Measurements from ENCODE around the gene KLHL29. TPM values are rescaled to one million over a fixed set of nuclear protein-coding genes. Genes with fewer than 3 reads are reported as not detected.

The KLHL29 gene
- total RNA-seq, 2 experiments from 2014 or later: 0.23 to 0.66 TPM

GRCh38 chr2:23578964-23579671, 194.1 kb downstream of the KLHL29 start:
- CTCF ChIA-PET (ENCODE audit: unreplicated experiment): no interaction called here
- POLR2A ChIA-PET: no interaction called here
- Histone ChIP-seq H3K4me2 (ENCODE audit: low read length) (no peak overlapping the region), H3K9me2 (ENCODE audit: insufficient read depth, low read length) (no peaks in the 10 kb centered on the region), H4K20me1 (ENCODE audit: insufficient read depth, low read length) (no peaks in the 10 kb centered on the region), H3K9me3 (ENCODE audit: low read length) (no peaks in the 10 kb centered on the region), H3K4me1 (ENCODE audit: insufficient read depth, low read length, poor library complexity, severe bottlenecking) (no peaks in the 10 kb centered on the region), H3K27ac (ENCODE audit: low read depth, low read length, poor library complexity, severe bottlenecking) (no peak overlapping the region), H3K36me3 (ENCODE audit: insufficient read depth, low read length) (no peaks in the 10 kb centered on the region), H3K79me2 (ENCODE audit: insufficient read depth, low read depth, low read length) (no peaks in the 10 kb centered on the region), H2AFZ (ENCODE audit: low read length) (no peak overlapping the region), H3K4me3 (ENCODE audit: low read depth, low read length, poor library complexity, severe bottlenecking) (no peak overlapping the region)
- DNase-seq (ENCODE audit: low spot score): no peak
- TF ChIP-seq, protein P1, sequence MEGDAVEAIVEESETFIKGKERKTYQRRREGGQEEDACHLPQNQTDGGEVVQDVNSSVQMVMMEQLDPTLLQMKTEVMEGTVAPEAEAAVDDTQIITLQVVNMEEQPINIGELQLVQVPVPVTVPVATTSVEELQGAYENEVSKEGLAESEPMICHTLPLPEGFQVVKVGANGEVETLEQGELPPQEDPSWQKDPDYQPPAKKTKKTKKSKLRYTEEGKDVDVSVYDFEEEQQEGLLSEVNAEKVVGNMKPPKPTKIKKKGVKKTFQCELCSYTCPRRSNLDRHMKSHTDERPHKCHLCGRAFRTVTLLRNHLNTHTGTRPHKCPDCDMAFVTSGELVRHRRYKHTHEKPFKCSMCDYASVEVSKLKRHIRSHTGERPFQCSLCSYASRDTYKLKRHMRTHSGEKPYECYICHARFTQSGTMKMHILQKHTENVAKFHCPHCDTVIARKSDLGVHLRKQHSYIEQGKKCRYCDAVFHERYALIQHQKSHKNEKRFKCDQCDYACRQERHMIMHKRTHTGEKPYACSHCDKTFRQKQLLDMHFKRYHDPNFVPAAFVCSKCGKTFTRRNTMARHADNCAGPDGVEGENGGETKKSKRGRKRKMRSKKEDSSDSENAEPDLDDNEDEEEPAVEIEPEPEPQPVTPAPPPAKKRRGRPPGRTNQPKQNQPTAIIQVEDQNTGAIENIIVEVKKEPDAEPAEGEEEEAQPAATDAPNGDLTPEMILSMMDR (conservative IDR thresholded peaks at IDR 0.05; ENCODE audit: low read length): no peak
- no peak for TF ChIP-seq EZH2phosphoT487 (IDR thresholded peaks at IDR 0.05; ENCODE audit: borderline replicate concordance, low read depth, low read length)
- BruUV-seq (replicated peaks): no TSS peak
- intact Hi-C loops (cut with micrococcal nuclease; ENCODE audit: unreplicated experiment): no loop called here

- Histone ChIP-seq H3K27ac (ENCODE audit: low read depth, low read length, poor library complexity, severe bottlenecking) (no peak overlapping the region), H3K4me1 (ENCODE audit: insufficient read depth, low read length, poor library complexity, severe bottlenecking) (no peaks in the 10 kb centered on the region), H3K9me2 (ENCODE audit: insufficient read depth, low read length) (no peaks in the 10 kb centered on the region), H3K4me3 (ENCODE audit: low read depth, low read length, poor library complexity, severe bottlenecking) (no peak overlapping the region), H3K79me2 (ENCODE audit: insufficient read depth, low read depth, low read length) (no peaks in the 10 kb centered on the region), H3K36me3 (ENCODE audit: insufficient read depth, low read length) (no peaks in the 10 kb centered on the region), H3K4me2 (ENCODE audit: low read length) (no peak overlapping the region), H3K9me3 (ENCODE audit: low read length) (no peaks in the 10 kb centered on the region), H2AFZ (ENCODE audit: low read length) (no peak overlapping the region), H4K20me1 (ENCODE audit: insufficient read depth, low read length) (no peaks in the 10 kb centered on the region)
- no TSS peak for BruUV-seq (replicated peaks)
- intact Hi-C loops (cut with micrococcal nuclease; ENCODE audit: unreplicated experiment): no loop called here
- TF ChIP-seq, protein P1 (conservative IDR thresholded peaks at IDR 0.05; ENCODE audit: low read length): no peak
- no peak for TF ChIP-seq EZH2phosphoT487 (IDR thresholded peaks at IDR 0.05; ENCODE audit: borderline replicate concordance, low read depth, low read length)
- no peak for DNase-seq (ENCODE audit: low spot score)
- POLR2A ChIA-PET: no interaction called here
- CTCF ChIA-PET (ENCODE audit: unreplicated experiment): no interaction called here
Observed at GRCh38 chr2:23579674-23580073, 194.7 kb downstream of the KLHL29 start.

GRCh38 chr2:23583467-23583866, 198.5 kb downstream of the KLHL29 start:
- no peaks in the 10 kb centered on the region for H3K9me2 ChIP-seq (ENCODE audit: insufficient read depth, low read length)
- no peaks in the 10 kb centered on the region for H3K36me3 ChIP-seq (ENCODE audit: insufficient read depth, low read length)
- TF ChIP-seq EZH2phosphoT487 (IDR thresholded peaks at IDR 0.05; ENCODE audit: borderline replicate concordance, low read depth, low read length): no peak
- TF ChIP-seq, protein P1 (conservative IDR thresholded peaks at IDR 0.05; ENCODE audit: low read length): no peak
- DNase-seq (ENCODE audit: low spot score): no peak
- H3K79me2 ChIP-seq (ENCODE audit: insufficient read depth, low read depth, low read length): no peaks in the 10 kb centered on the region
- H3K4me1 ChIP-seq (ENCODE audit: insufficient read depth, low read length, poor library complexity, severe bottlenecking): no peaks in the 10 kb centered on the region
- H4K20me1 ChIP-seq (ENCODE audit: insufficient read depth, low read length): no peaks in the 10 kb centered on the region
- H3K4me3 ChIP-seq (ENCODE audit: low read depth, low read length, poor library complexity, severe bottlenecking): no peak overlapping the region
- H3K27ac ChIP-seq (ENCODE audit: low read depth, low read length, poor library complexity, severe bottlenecking): no peak overlapping the region
- ChIA-PET CTCF (ENCODE audit: unreplicated experiment) (no interaction called here), POLR2A (no interaction called here)
- no peak overlapping the region for H2AFZ ChIP-seq (ENCODE audit: low read length)
- H3K4me2 ChIP-seq (ENCODE audit: low read length): no peak overlapping the region
- no peaks in the 10 kb centered on the region for H3K9me3 ChIP-seq (ENCODE audit: low read length)
- intact Hi-C loops (cut with micrococcal nuclease; ENCODE audit: unreplicated experiment): no loop called here
- BruUV-seq (replicated peaks): no TSS peak

Data from OCI-LY7 (cell line).